Measurements from ENCODE around the gene ADISSP.

- TF ChIP-seq CTCF (IDR thresholded peaks at IDR 0.05; ENCODE audit: low read depth, low read length, poor library complexity, severe bottlenecking), result no peak
- TF ChIP-seq EZH2phosphoT487 (IDR thresholded peaks at IDR 0.05; ENCODE audit: borderline replicate concordance, low read length), result no peak
Measured at GRCh38 chr20:3748073-3748472, 19.5 kb downstream of the ADISSP start.

Measured in DOHH2 (cell line).